Tibial nerve (tissue), 4 donors: ENCODE data around the gene WDR1. TPM values are rescaled to one million over a fixed set of nuclear protein-coding genes. Genes with fewer than 3 reads are reported as not detected.

ENCODE experiments used
- DNase-seq, 2 donors: peaks; one replicate each; pipeline ENCODE4 v3.0.0-alpha.2; 2019; ENCODE audit warnings: low spot score in 2 of 2
- H3K27ac ChIP-seq, 4 donors: fragments of 200-600 bp; sonication (generic) in 3 of 4; one replicate each; pipeline ENCODE4 v1.5.1; 2017 to 2019; ENCODE audit warnings: mild to moderate bottlenecking in 1 of 4
- H3K27me3 ChIP-seq, 2 donors: fragments of 200-600 bp; sonication (generic) in 1 of 2; one replicate each; pipeline versions ENCODE4 v1.5.1 to v1.6.0; 2017 to 2019
- H3K36me3 ChIP-seq, 3 donors: fragments of 200-600 bp; sonication (generic); one replicate each; pipeline ENCODE4 v1.5.1; 2018 to 2019
- H3K4me1 ChIP-seq, 4 donors: fragments of 200-600 bp; sonication (generic) in 3 of 4; one replicate each; pipeline ENCODE4 v1.5.1; 2017 to 2019
- H3K4me3 ChIP-seq, 4 donors: fragments of 200-600 bp; sonication (generic) in 3 of 4; one replicate each; pipeline ENCODE4 v1.5.1; 2017 to 2019; ENCODE audit warnings: mild to moderate bottlenecking in 1 of 4, moderate library complexity in 1 of 4
- H3K9me3 ChIP-seq, 4 donors: fragments of 200-600 bp; sonication (generic) in 3 of 4; one replicate each; pipeline ENCODE4 v1.5.1; 2017 to 2019
- CTCF ChIP-seq, 5 experiments: fragments of 200-600 bp in 3 of 5; fragments of 450-650 bp in 2 of 5; sonication (generic) in 3 of 5; IDR thresholded peaks; one replicate each; pipeline ENCODE4 v1.5.1; 2016 to 2019; ENCODE audit warnings: antibody characterized with exemption in 5 of 5, mild to moderate bottlenecking in 3 of 5, moderate library complexity in 2 of 5
- EP300 ChIP-seq, 2 donors: sonication (generic); formaldehyde crosslinking; IDR thresholded peaks; one replicate each; pipeline ENCODE4 v1.6.1; 2017; ENCODE audit warnings: antibody characterized with exemption in 2 of 2, mild to moderate bottlenecking in 1 of 2
- POLR2A ChIP-seq, 2 donors: fragments of 450-650 bp; IDR thresholded peaks; one replicate each; pipeline ENCODE4 v1.6.1; 2017; ENCODE audit warnings: antibody characterized with exemption in 2 of 2, mild to moderate bottlenecking in 2 of 2, moderate library complexity in 2 of 2
- WGBS, 2 donors: methylation state at CpG; one replicate each; pipeline ENCODE4 v1.1.5; 2018; 5-methylcytosine and 5-hydroxymethylcytosine counted together
- total RNA-seq, 4 donors: library from RNA; depleted of rRNA; stranded (reverse); fragments of >200 nt; gene quantifications; one replicate each; pipeline ENCODE4 v1.1.0, GENCODE V29; 2016

The WDR1 gene
- total RNA-seq, 4 donors from 2014 or later, result 142 to 204 (median 148) TPM

GRCh38 chr4:10124167-10124930 is 7.8 kb upstream of the WDR1 start:
- no peaks in the 10 kb centered on the region for H3K9me3 ChIP-seq
- H3K27me3 ChIP-seq, result no peaks in the 10 kb centered on the region
- peaks cover 0 to 17% (median 3%) of the 10 kb centered on the region in 4 donors for H3K4me1 ChIP-seq
- no peaks in the 10 kb centered on the region for H3K36me3 ChIP-seq
- H3K4me3 ChIP-seq, result no peak overlapping the region
- WGBS, 2 donors, result 81 to 88% methylated on average over 12 to 13 of the region's 13 CpGs
- H3K27ac ChIP-seq, result no peak overlapping the region
- no peak for DNase-seq
- TF ChIP-seq POLR2A (IDR thresholded peaks at IDR 0.05) (no peak), CTCF (IDR thresholded peaks at IDR 0.05) (no peak), EP300 (IDR thresholded peaks at IDR 0.05) (no peak)

- no peak overlapping the region for H3K4me3 ChIP-seq
- no peaks in the 10 kb centered on the region for H3K27me3 ChIP-seq
- H3K36me3 ChIP-seq, result no peaks in the 10 kb centered on the region
- H3K27ac ChIP-seq, result peak overlapping the region in 1 of 4 donors; percentile 42
- no peak for DNase-seq
- no peaks in the 10 kb centered on the region for H3K9me3 ChIP-seq
- WGBS, 2 donors, result 48 to 52% methylated on average over 12 of the region's 12 CpGs
- TF ChIP-seq EP300 (IDR thresholded peaks at IDR 0.05), result peak in 1 of 2 donors; percentile 8
- TF ChIP-seq CTCF (IDR thresholded peaks at IDR 0.05), result no peak
- H3K4me1 ChIP-seq, result peaks cover 0 to 18% (median 4%) of the 10 kb centered on the region in 4 donors
Observed at GRCh38 chr4:10123227-10124101, 6.9 kb upstream of the WDR1 start.

GRCh38 chr4:10122236-10122932 is 5.8 kb upstream of the WDR1 start:
- Histone ChIP-seq H3K9me3 (no peaks in the 10 kb centered on the region), H3K27me3 (no peaks in the 10 kb centered on the region), H3K4me3 (no peak overlapping the region), H3K4me1 (peaks cover 0 to 29% (median 15%) of the 10 kb centered on the region in 4 donors), H3K27ac (no peak overlapping the region), H3K36me3 (no peaks in the 10 kb centered on the region)
- DNase-seq, result no peak
- no peak for TF ChIP-seq CTCF (IDR thresholded peaks at IDR 0.05)
- TF ChIP-seq EP300 (IDR thresholded peaks at IDR 0.05), result no peak
- no peak for TF ChIP-seq POLR2A (IDR thresholded peaks at IDR 0.05)
- WGBS, 2 donors, result 91 to 93% methylated on average over 12 of the region's 12 CpGs

GRCh38 chr4:10121568-10122208 is 5.1 kb upstream of the WDR1 start:
- H3K27me3 ChIP-seq, result peaks cover 0 to under 1% of the 10 kb centered on the region in 2 donors
- no peaks in the 10 kb centered on the region for H3K9me3 ChIP-seq
- peaks cover 0 to 30% (median 15%) of the 10 kb centered on the region in 4 donors for H3K4me1 ChIP-seq
- no peak overlapping the region for H3K4me3 ChIP-seq
- H3K27ac ChIP-seq, result no peak overlapping the region
- H3K36me3 ChIP-seq, result no peaks in the 10 kb centered on the region
- WGBS, 2 donors, result 77 to 83% methylated on average over 10 of the region's 10 CpGs
- TF ChIP-seq CTCF (IDR thresholded peaks at IDR 0.05), result no peak
- no peak for TF ChIP-seq POLR2A (IDR thresholded peaks at IDR 0.05)
- no peak for TF ChIP-seq EP300 (IDR thresholded peaks at IDR 0.05)
- no peak for DNase-seq
